Neural progenitor cell (in vitro differentiated cells): ENCODE measurements around the gene MAPK13. TPM values are rescaled to one million over a fixed set of nuclear protein-coding genes. Genes with fewer than 3 reads are reported as not detected.

Experiments used
- DNase-seq: peaks from one replicate; pipeline ENCODE4 v3.0.0-alpha.2; 2016; ENCODE audit warnings: low spot score
- H2AFZ ChIP-seq: fragments of 200-600 bp; sonication (generic); replicated peaks from 2 replicates; pipeline ENCODE4 v1.6.1; 2016; ENCODE audit warnings: antibody characterized with exemption
- H3F3A ChIP-seq: fragments of 200-600 bp; sonication (generic); 2 replicates; pipeline ENCODE4 v1.6.1; 2016; ENCODE audit warnings: antibody characterized with exemption, low read depth
- H3K27ac ChIP-seq: fragments of 200-600 bp; sonication (generic); 2 replicates; pipeline ENCODE4 v1.5.1; 2016; ENCODE audit warnings: mild to moderate bottlenecking
- H3K27me3 ChIP-seq: fragments of 200-600 bp; sonication (generic); 2 replicates; pipeline ENCODE4 v1.6.1; 2016; ENCODE audit warnings: mild to moderate bottlenecking, moderate library complexity
- H3K36me3 ChIP-seq: fragments of 200-600 bp; sonication (generic); 2 replicates; pipeline ENCODE4 v1.5.1; 2016
- H3K4me1 ChIP-seq: fragments of 200-600 bp; sonication (generic); 2 replicates; pipeline ENCODE4 v1.6.1; 2016; ENCODE audit warnings: mixed run types
- H3K4me2 ChIP-seq: fragments of 200-600 bp; sonication (generic); 2 replicates; pipeline ENCODE4 v1.6.1; 2016
- H3K4me3 ChIP-seq: fragments of 200-600 bp; sonication (generic); 2 replicates; pipeline ENCODE4 v1.5.1; 2016
- H3K79me2 ChIP-seq: fragments of 200-600 bp; sonication (generic); 2 replicates; pipeline ENCODE4 v1.6.1; 2016; ENCODE audit warnings: low read depth
- H3K9ac ChIP-seq: fragments of 200-600 bp; sonication (generic); 2 replicates; pipeline ENCODE4 v1.6.1; 2016
- H3K9me3 ChIP-seq: fragments of 200-600 bp; sonication (generic); 2 replicates; pipeline ENCODE4 v1.5.1; 2016; ENCODE audit warnings: low read depth
- H4K20me1 ChIP-seq: fragments of 200-600 bp; sonication (generic); 2 replicates; pipeline ENCODE4 v1.6.1; 2016; ENCODE audit warnings: low read depth
- H3K27ac Mint-ChIP-seq: 3 replicates; pipeline ENCODE4 v1.8.0; 2021; ENCODE audit warnings: mixed read lengths
- H3K27me3 Mint-ChIP-seq: 2 replicates; pipeline ENCODE4 v1.8.0; 2022; ENCODE audit warnings: low read depth, mild to moderate bottlenecking, inconsistent platforms, moderate library complexity, mixed read lengths; ENCODE audit not compliant: insufficient read depth
- H3K36me3 Mint-ChIP-seq: 3 replicates; pipeline ENCODE4 v1.8.0; 2021; ENCODE audit warnings: mixed read lengths
- H3K4me1 Mint-ChIP-seq: 3 replicates; pipeline ENCODE4 v1.8.0; 2021; ENCODE audit warnings: mixed read lengths
- H3K4me3 Mint-ChIP-seq: 3 replicates; pipeline ENCODE4 v1.8.0; 2021; ENCODE audit warnings: mild to moderate bottlenecking, moderate library complexity, mixed read lengths
- H3K9me3 Mint-ChIP-seq: 3 replicates; pipeline ENCODE4 v1.8.0; 2020; ENCODE audit warnings: mixed read lengths
- CTCF ChIP-seq: fragments of 200-600 bp; sonication (generic); IDR thresholded peaks from 2 replicates; pipeline ENCODE4 v1.5.1; 2017; ENCODE audit warnings: antibody characterized with exemption, mild to moderate bottlenecking
- EZH2 ChIP-seq: fragments of 200-600 bp; sonication (generic); IDR thresholded peaks from 2 replicates; pipeline ENCODE4 v1.6.1; 2017; ENCODE audit warnings: antibody characterized with exemption, mild to moderate bottlenecking, moderate library complexity
- EZH2phosphoT487 ChIP-seq: fragments of 200-600 bp; sonication (generic); IDR thresholded peaks from 2 replicates; pipeline ENCODE4 v1.6.1; 2017; ENCODE audit warnings: antibody characterized with exemption
- total RNA-seq: library from RNA; depleted of rRNA; stranded (reverse); fragments of >200 nt; gene quantifications from 2 replicates; pipeline ENCODE4 v1.2.3, GENCODE V29; 2015; ENCODE audit warnings: low replicate concordance

MAPK13 gene
- total RNA-seq, 1 donor from 2014 or later: 0.13 TPM

- DNase-seq: no peak
- no peak overlapping the region for H3K4me2 ChIP-seq
- no peaks in the 10 kb centered on the region for H3K4me1 Mint-ChIP-seq
- H3K4me3 ChIP-seq: no peak overlapping the region
- no peaks in the 10 kb centered on the region for H3K9me3 ChIP-seq
- no peak overlapping the region for H3K27ac ChIP-seq
- H3K4me1 ChIP-seq: no peaks in the 10 kb centered on the region
- H3K79me2 ChIP-seq: no peaks in the 10 kb centered on the region
- TF ChIP-seq EZH2phosphoT487 (no peak), EZH2 (no peak), CTCF (no peak)
- H3K27ac Mint-ChIP-seq: no peak overlapping the region
- H3K4me3 Mint-ChIP-seq: no peak overlapping the region
- no peaks in the 10 kb centered on the region for H3K36me3 Mint-ChIP-seq
- no peaks in the 10 kb centered on the region for H3K9me3 Mint-ChIP-seq
- no peaks in the 10 kb centered on the region for H3K27me3 ChIP-seq
- peaks cover 2% of the 10 kb centered on the region for H3K27me3 Mint-ChIP-seq
- H3K9ac ChIP-seq: no peak overlapping the region
- no peaks in the 10 kb centered on the region for H4K20me1 ChIP-seq
- no peaks in the 10 kb centered on the region for H3K36me3 ChIP-seq
- H3F3A ChIP-seq: no peaks in the 10 kb centered on the region
- H2AFZ ChIP-seq: no peak overlapping the region
Observed at GRCh38 chr6:36145495-36145894, 15.2 kb downstream of the MAPK13 start.

GRCh38 chr6:36147294-36147693 lies 17.0 kb downstream of the MAPK13 start:
- H3K27ac Mint-ChIP-seq: no peak overlapping the region
- Histone ChIP-seq H3K9me3 (no peaks in the 10 kb centered on the region), H3F3A (no peaks in the 10 kb centered on the region), H3K36me3 (no peaks in the 10 kb centered on the region), H3K27ac (no peak overlapping the region), H3K27me3 (no peaks in the 10 kb centered on the region), H3K4me2 (no peak overlapping the region), H3K4me1 (no peaks in the 10 kb centered on the region), H4K20me1 (no peaks in the 10 kb centered on the region), H3K79me2 (no peaks in the 10 kb centered on the region), H3K9ac (no peak overlapping the region), H3K4me3 (no peak overlapping the region), H2AFZ (no peak overlapping the region)
- no peaks in the 10 kb centered on the region for H3K4me1 Mint-ChIP-seq
- H3K4me3 Mint-ChIP-seq: no peak overlapping the region
- H3K36me3 Mint-ChIP-seq: no peaks in the 10 kb centered on the region
- no peak for TF ChIP-seq EZH2phosphoT487
- no peak for TF ChIP-seq CTCF
- TF ChIP-seq EZH2: no peak
- no peak for DNase-seq
- H3K27me3 Mint-ChIP-seq: peaks cover 2% of the 10 kb centered on the region
- H3K9me3 Mint-ChIP-seq: no peaks in the 10 kb centered on the region

- Histone ChIP-seq H2AFZ (no peak overlapping the region), H3K4me2 (no peak overlapping the region), H3K4me1 (no peaks in the 10 kb centered on the region), H3F3A (no peaks in the 10 kb centered on the region), H3K9me3 (no peaks in the 10 kb centered on the region), H3K36me3 (no peaks in the 10 kb centered on the region), H3K27ac (no peak overlapping the region), H3K27me3 (no peaks in the 10 kb centered on the region), H3K79me2 (no peaks in the 10 kb centered on the region), H4K20me1 (no peaks in the 10 kb centered on the region), H3K4me3 (no peak overlapping the region), H3K9ac (no peak overlapping the region)
- Mint-ChIP-seq H3K4me3 (no peak overlapping the region), H3K36me3 (no peaks in the 10 kb centered on the region), H3K9me3 (peaks cover 1% of the 10 kb centered on the region), H3K4me1 (no peaks in the 10 kb centered on the region), H3K27me3 (no peaks in the 10 kb centered on the region), H3K27ac (no peak overlapping the region)
- DNase-seq: no peak
- no peak for TF ChIP-seq EZH2phosphoT487
- TF ChIP-seq CTCF: no peak
- no peak for TF ChIP-seq EZH2
Observed at GRCh38 chr6:36149476-36149875, 19.2 kb downstream of the MAPK13 start.

GRCh38 chr6:36150283-36150682 lies 20.0 kb downstream of the MAPK13 start:
- Histone ChIP-seq H3K36me3 (no peaks in the 10 kb centered on the region), H3K4me1 (no peaks in the 10 kb centered on the region), H3K79me2 (no peaks in the 10 kb centered on the region), H3K4me2 (no peak overlapping the region), H3K9me3 (no peaks in the 10 kb centered on the region), H2AFZ (no peak overlapping the region), H3K27ac (no peak overlapping the region), H3K27me3 (no peaks in the 10 kb centered on the region), H3K9ac (no peak overlapping the region), H3F3A (no peaks in the 10 kb centered on the region), H4K20me1 (no peaks in the 10 kb centered on the region), H3K4me3 (no peak overlapping the region)
- no peak overlapping the region for H3K27ac Mint-ChIP-seq
- no peaks in the 10 kb centered on the region for H3K36me3 Mint-ChIP-seq
- H3K4me1 Mint-ChIP-seq: no peaks in the 10 kb centered on the region
- H3K27me3 Mint-ChIP-seq: peaks cover 2% of the 10 kb centered on the region
- no peak for TF ChIP-seq CTCF
- no peak for TF ChIP-seq EZH2phosphoT487
- TF ChIP-seq EZH2: no peak
- H3K9me3 Mint-ChIP-seq: peaks cover 8% of the 10 kb centered on the region
- H3K4me3 Mint-ChIP-seq: no peak overlapping the region
- DNase-seq: no peak
